GM12892 (cell line): ENCODE measurements around the gene CD46.

Source experiments
- POLR2A ChIP-seq: IDR thresholded peaks from 2 replicates; pipeline ENCODE4 v1.6.1; 2011; ENCODE audit warnings: low read depth, low read length, control low read depth
- POLR2AphosphoS5 ChIP-seq: IDR thresholded peaks from 2 replicates; pipeline ENCODE4 v1.6.1; 2011; ENCODE audit warnings: low read depth, low read length, control low read depth

DNA sequence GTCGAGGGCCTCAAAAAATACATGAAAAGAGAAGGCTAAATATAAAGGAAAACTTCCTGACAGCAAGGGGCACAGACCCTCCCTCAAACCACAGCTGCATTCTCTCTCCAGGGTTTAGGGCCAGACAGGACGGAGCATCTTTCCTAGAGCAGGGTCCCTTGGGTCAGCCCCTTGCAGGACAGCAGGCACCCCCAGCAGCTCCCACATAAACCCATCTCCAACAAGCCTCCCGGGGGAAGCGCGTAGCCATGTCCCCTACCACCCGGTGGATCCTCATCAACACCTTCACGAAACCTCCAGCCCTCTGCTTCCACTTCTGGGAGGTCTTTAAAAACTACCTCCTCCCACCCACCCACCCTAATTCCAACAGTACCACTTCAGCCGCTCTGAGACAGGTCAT lies 59.5 kb downstream of the CD46 start:
- TF ChIP-seq POLR2A (no peak), POLR2AphosphoS5 (no peak)
